ENCODE results near the gene SDK1.

SDK1 gene

GRCh38 chr7:4026941-4027486 is 726.0 kb downstream of the SDK1 start:
- DNase-seq (ENCODE audit: low read depth, low spot score): no peak
- TF ChIP-seq CTCF (IDR thresholded peaks at IDR 0.05; ENCODE audit: low read depth, low read length): no peak
- in situ Hi-C loops (cut with HindIII; ENCODE audit: low sequenced_read_pairs): no loop called here
- no peak overlapping the region for H3K4me3 ChIP-seq (ENCODE audit: low read depth, low read length)

- no peak for DNase-seq (ENCODE audit: low read depth, low spot score)
- in situ Hi-C loops (cut with HindIII; ENCODE audit: low sequenced_read_pairs): no loop called here
- no peak for TF ChIP-seq CTCF (IDR thresholded peaks at IDR 0.05; ENCODE audit: low read depth, low read length)
- no peak overlapping the region for H3K4me3 ChIP-seq (ENCODE audit: low read depth, low read length)
Observed at GRCh38 chr7:4028221-4028620, 727.2 kb downstream of the SDK1 start.

GRCh38 chr7:4029941-4030340 is 728.9 kb downstream of the SDK1 start:
- no peak for DNase-seq (ENCODE audit: low read depth, low spot score)
- no peak overlapping the region for H3K4me3 ChIP-seq (ENCODE audit: low read depth, low read length)
- in situ Hi-C loops (cut with HindIII; ENCODE audit: low sequenced_read_pairs): no loop called here
- no peak for TF ChIP-seq CTCF (IDR thresholded peaks at IDR 0.05; ENCODE audit: low read depth, low read length)

GRCh38 chr7:4030346-4030950 is 729.4 kb downstream of the SDK1 start:
- H3K4me3 ChIP-seq (ENCODE audit: low read depth, low read length): no peak overlapping the region
- no peak for DNase-seq (ENCODE audit: low read depth, low spot score)
- TF ChIP-seq CTCF (IDR thresholded peaks at IDR 0.05; ENCODE audit: low read depth, low read length): no peak
- in situ Hi-C loops (cut with HindIII; ENCODE audit: low sequenced_read_pairs): no loop called here

- in situ Hi-C loops (cut with HindIII; ENCODE audit: low sequenced_read_pairs): no loop called here
- no peak for TF ChIP-seq CTCF (IDR thresholded peaks at IDR 0.05; ENCODE audit: low read depth, low read length)
- no peak for DNase-seq (ENCODE audit: low read depth, low spot score)
- H3K4me3 ChIP-seq (ENCODE audit: low read depth, low read length): no peak overlapping the region
Observed at GRCh38 chr7:4033996-4034395, 732.9 kb downstream of the SDK1 start.

GRCh38 chr7:4037308-4037707 is 736.3 kb downstream of the SDK1 start:
- in situ Hi-C loops (cut with HindIII; ENCODE audit: low sequenced_read_pairs): no loop called here

More at GRCh38 chr7:4037308-4037707, 736.3 kb downstream of the SDK1 start:
- no peak overlapping the region for H3K4me3 ChIP-seq (ENCODE audit: low read depth, low read length)
- no peak for DNase-seq (ENCODE audit: low read depth, low spot score)
- TF ChIP-seq CTCF (IDR thresholded peaks at IDR 0.05; ENCODE audit: low read depth, low read length): no peak

Measured in astrocyte of the spinal cord (primary cell).